Measurements from ENCODE around the gene TSPY9. TPM values are rescaled to one million over a fixed set of nuclear protein-coding genes. Genes with fewer than 3 reads are reported as not detected.
"Not testable (repeated sequence)": the region's sequence is repeated elsewhere in the genome, so short reads cannot be mapped to it uniquely, and the experiment has no call there.

The TSPY9 gene, protein sequence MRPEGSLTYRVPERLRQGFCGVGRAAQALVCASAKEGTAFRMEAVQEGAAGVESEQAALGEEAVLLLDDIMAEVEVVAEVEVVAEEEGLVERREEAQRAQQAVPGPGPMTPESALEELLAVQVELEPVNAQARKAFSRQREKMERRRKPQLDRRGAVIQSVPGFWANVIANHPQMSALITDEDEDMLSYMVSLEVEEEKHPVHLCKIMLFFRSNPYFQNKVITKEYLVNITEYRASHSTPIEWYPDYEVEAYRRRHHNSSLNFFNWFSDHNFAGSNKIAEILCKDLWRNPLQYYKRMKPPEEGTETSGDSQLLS
- total RNA-seq: not detected

DNA sequence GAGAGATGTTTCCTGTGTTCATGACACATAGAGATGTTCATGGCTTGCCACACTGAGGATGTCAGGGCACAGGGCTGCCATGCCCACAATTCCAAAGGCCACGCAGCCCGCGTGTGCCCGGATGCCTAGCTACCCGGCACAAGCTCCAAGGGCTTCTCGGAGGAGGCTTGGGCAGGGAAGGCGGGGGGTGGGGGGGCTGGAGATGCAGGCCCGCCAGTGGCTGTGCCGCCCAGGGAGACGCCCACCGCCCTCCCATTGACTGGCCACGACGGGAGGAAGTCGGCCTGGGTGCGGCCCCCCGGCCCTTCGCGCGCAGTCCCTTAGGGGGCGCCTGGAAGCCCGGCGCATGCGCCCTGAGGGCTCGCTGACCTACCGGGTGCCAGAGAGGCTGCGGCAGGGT is at the start of gene TSPY9:
TSS of gene TSPY9 (plus strand) at position 301 of the 400 bp plus-strand sequence. CDS start at position 347, 46 bp downstream.
- DNase-seq (ENCODE audit: low spot score): not testable (repeated sequence)

DNA sequence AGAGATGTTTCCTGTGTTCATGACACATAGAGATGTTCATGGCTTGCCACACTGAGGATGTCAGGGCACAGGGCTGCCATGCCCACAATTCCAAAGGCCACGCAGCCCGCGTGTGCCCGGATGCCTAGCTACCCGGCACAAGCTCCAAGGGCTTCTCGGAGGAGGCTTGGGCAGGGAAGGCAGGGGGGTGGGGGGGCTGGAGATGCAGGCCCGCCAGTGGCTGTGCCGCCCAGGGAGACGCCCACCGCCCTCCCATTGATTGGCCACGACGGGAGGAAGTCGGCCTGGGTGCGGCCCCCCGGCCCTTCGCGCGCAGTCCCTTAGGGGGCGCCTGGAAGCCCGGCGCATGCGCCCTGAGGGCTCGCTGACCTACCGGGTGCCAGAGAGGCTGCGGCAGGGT is 20.4 kb upstream of the TSPY9 start, which contains the start of gene TSPY1:
TSS of gene TSPY1 (plus strand) at position 301 of the 400 bp plus-strand sequence. CDS start at position 347, 46 bp downstream.
- DNase-seq (ENCODE audit: low spot score): not testable (repeated sequence)

GRCh38 chrY:9504396-9504795 is 17.3 kb downstream of the TSPY9 start:
- DNase-seq (ENCODE audit: low spot score): not testable (repeated sequence)

DNA sequence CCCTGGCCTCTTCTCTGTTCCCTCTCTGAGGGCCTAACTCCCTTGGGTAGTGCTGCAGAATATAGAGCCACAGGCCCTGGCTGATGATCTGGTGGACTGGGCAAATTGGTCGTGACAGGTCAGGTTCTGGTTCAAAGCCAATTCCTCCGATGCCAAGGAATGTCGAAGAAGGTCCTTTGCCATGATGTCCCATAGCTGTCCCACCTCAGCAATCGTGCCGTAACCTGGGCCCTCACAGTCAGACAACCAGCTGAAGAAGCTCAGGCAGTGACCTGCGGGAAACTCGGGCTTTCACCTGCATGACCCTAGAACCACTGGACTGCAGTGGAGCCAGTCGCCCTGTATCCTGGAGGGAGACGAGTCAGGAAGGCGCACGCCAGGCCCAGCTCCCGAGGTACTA is 29.2 kb downstream of the TSPY9 start:
- DNase-seq (ENCODE audit: low spot score): not testable (repeated sequence)

GRCh38 chrY:9527580-9527979 is 40.5 kb downstream of the TSPY9 start, which contains the start of gene TSPY10:
Gene TSPY10 (plus strand): TSS chrY:9527880. CDS start chrY:9527926, 46 bp downstream.
- DNase-seq (ENCODE audit: low spot score): not testable (repeated sequence)

Other genes starting within 250 kb of the TSPY9 start
- gene TSPY4, start 149.8 kb upstream of the TSPY9 start, total RNA-seq: not detected
- not detected for gene TSPY8, start 129.5 kb upstream of the TSPY9 start, total RNA-seq
- gene TSPY3, start 88.8 kb upstream of the TSPY9 start, total RNA-seq: not detected
- gene TSPY1, start 20.3 kb upstream of the TSPY9 start, total RNA-seq: not detected
- not detected for gene TSPY10, start 40.6 kb downstream of the TSPY9 start, total RNA-seq